NCI-H2227 treated with DMSO at 0.1 percent for 48 hours (cell line): ENCODE results near the gene ZNF221.

ENCODE experiments used
- DNase-seq: peaks from one replicate; lab custom pipeline; 2025; lab: John Stamatoyannopoulos, UW

Gene ZNF221

DNA sequence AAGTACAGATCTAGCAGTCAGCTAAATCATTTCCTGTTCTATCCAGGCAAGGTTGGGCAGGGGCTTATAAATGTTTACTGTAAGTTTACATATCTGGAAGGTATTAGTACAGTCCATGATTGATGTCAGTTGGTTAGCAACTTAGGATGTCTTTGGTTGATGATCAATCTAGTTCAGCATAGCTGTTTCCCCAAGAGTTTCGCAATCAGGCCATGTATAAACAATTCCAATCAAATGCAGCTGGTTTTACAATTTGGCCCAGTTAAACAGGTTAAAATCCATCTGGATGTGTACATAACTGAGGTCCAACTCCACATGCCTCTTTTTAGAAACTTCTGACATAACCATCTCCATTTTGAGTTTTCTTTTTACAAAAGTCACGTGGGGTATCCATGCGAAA lies 6.9 kb downstream of the ZNF221 start:
- no peak for DNase-seq

GRCh38 chr19:43960411-43960810 lies 9.4 kb downstream of the ZNF221 start:
- no peak for DNase-seq

DNA sequence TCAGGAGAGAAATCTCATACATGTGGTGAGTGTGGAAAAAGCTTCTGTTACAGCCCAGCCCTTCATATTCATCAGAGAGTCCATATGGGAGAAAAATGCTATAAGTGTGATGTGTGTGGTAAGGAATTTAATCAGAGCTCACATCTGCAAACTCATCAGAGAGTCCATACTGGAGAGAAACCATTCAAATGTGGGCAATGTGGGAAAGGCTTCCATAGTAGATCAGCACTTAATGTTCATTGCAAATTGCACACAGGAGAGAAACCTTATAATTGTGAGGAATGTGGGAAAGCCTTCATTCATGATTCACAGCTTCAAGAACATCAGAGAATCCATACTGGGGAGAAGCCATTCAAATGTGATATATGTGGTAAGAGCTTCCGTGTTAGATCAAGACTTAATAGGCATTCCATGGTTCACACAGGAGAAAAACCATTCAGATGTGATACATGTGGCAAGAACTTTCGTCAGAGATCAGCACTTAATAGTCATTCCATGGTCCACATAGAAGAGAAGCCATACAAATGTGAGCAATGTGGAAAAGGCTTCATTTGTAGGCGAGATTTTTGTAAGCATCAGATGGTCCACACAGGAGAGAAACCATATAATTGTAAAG lies 15.2 kb downstream of the ZNF221 start:
- DNase-seq = no peak

DNA sequence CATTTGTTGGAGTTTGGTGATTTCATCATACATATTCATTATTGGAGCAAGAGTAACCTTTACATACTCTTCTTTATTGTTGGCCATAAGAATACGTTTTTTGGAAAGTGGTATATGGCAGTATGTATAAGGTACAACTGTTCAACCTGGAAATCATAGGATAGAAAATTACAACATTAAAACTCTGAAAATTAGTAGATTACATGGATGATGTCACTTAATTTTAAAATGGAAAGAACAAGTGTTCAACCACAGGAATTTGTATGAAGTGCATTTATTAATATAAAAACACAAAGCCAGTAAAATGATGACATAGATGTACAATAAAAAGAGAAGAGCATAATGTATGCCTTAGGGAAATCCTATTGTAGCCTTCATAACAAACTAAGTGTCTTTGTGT lies 25.7 kb downstream of the ZNF221 start:
- no peak for DNase-seq

DNA sequence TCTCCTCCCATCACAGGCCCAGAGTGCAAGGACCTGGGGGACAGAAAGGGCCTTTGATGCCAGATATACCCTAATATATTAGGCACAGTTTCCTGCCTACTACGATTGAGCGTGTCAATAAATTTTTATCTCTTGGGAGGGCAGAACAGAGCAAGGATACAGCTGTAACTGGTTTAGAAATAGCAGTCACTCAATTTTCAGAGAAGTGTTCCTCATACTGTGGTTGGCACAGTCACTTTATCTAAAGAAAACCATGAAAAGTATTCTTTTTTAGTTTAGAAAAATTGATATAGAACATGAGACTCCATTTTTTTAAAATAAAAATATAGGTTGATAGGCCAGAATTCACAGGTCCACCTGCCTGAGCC lies 32.5 kb downstream of the ZNF221 start:
- DNase-seq = no peak

GRCh38 chr19:43983912-43984686 lies 33.1 kb downstream of the ZNF221 start, which contains the start of gene ZNF155:
ZNF155 (plus strand) TSS chr19:43984188; CDS start chr19:43988544, 4,356 bp downstream.
- DNase-seq = peak; percentile 93

GRCh38 chr19:43984687-43985000 lies 33.6 kb downstream of the ZNF221 start:
- DNase-seq = no peak

- DNase-seq = no peak
These were observed 46.7 kb downstream of the ZNF221 start for GRCh38 chr19:43997631-43998290.

GRCh38 chr19:44002212-44002565 lies 51.2 kb downstream of the ZNF221 start:
- no peak for DNase-seq

DNA sequence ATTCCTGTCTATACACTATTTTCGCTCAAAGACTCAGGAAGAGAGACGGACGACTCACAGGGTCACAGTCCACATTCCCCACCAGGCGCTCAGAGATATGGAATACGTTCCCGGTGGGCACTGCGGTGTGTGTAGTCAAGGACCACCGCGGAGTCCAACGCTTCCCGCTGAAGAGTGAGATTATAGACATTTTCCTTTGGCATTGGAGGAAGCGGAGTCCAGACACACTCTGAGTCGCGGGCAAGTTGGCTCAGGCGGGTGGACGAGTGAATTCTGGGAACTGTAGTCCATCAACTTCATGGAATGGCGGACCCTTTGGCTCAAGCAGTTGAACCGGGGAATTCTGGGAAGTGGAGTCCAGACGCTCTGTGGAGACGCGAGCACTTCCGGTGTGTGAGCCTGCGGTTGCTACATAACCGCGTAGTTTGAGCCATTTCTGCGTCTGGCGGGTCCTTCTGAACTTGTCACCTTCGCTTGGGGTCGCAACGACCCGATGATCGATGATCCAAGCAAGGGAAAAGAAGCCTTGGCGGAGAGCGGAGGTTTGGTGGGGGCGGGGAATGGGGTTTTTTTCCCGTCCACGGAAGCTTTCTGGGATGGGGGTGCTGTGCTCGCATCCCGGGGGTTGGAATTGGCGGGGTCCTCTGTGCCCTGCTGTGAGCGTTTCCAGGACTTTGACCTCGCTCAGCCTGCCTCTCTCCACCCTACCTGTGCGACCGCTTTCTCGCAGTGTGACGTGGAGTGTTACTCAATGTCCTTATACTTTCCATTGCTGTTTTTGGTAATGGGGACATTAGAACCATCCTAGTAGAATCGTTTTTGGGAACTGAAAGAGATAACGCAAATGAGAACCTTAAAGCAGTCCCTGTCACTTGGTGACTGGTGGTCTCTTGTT lies 51.8 kb downstream of the ZNF221 start, which contains the start of gene ZNF230:
ZNF230 (plus strand) TSS at position 392 of the 895 bp plus-strand sequence. CDS start 4,122 bp downstream, outside the sequence.
- peak; percentile 88 for DNase-seq

GRCh38 chr19:44003461-44004009 lies 52.5 kb downstream of the ZNF221 start:
- DNase-seq = no peak

- DNase-seq = no peak
These were observed 54.9 kb downstream of the ZNF221 start for GRCh38 chr19:44005973-44006372.

- no peak for DNase-seq
These were observed 56.4 kb downstream of the ZNF221 start for GRCh38 chr19:44007473-44007872.

DNA sequence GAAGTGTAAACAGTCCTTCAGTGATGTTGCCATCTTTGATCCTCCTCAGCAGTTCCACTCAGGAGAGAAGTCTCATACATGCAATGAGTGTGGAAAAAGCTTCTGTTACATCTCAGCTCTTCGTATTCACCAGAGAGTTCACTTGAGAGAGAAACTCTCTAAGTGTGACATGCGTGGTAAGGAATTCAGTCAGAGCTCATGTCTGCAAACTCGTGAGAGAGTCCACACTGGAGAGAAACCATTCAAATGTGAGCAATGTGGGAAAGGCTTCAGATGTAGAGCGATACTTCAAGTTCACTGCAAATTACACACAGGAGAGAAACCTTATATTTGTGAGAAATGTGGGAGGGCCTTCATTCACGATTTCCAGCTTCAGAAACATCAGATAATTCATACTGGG lies 59.4 kb downstream of the ZNF221 start:
- DNase-seq = no peak
